Measurements from ENCODE around the gene SORCS3.

DNA sequence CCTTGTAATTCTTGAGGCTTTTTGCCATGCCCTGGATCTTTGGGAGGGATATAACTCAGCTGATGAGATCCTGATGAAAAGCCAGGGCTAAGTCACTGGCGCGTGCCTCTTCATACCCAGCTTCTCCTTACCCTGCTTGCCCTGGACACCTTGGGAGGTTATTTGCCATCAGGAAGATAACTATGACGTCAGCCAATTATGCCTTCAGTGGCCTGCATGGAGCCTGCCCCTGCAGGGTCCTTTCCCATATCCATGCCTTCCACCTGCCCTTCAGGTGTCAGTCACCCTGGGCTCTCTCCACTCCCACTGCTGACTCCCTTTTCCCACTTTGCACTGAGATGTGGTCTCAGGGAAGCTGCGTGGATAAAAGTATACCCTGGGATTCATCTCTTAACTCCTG, 520.1 kb downstream of the SORCS3 start:
- TF ChIP-seq, protein P1, sequence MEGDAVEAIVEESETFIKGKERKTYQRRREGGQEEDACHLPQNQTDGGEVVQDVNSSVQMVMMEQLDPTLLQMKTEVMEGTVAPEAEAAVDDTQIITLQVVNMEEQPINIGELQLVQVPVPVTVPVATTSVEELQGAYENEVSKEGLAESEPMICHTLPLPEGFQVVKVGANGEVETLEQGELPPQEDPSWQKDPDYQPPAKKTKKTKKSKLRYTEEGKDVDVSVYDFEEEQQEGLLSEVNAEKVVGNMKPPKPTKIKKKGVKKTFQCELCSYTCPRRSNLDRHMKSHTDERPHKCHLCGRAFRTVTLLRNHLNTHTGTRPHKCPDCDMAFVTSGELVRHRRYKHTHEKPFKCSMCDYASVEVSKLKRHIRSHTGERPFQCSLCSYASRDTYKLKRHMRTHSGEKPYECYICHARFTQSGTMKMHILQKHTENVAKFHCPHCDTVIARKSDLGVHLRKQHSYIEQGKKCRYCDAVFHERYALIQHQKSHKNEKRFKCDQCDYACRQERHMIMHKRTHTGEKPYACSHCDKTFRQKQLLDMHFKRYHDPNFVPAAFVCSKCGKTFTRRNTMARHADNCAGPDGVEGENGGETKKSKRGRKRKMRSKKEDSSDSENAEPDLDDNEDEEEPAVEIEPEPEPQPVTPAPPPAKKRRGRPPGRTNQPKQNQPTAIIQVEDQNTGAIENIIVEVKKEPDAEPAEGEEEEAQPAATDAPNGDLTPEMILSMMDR (IDR thresholded peaks at IDR 0.05), result no peak
- no peak for TF ChIP-seq POLR2A (IDR thresholded peaks at IDR 0.05)
- no peak for TF ChIP-seq POLR2AphosphoS5 (IDR thresholded peaks at IDR 0.05)
